IPS-20b (cell line): ENCODE results near the gene ZNF438.
"Not testable (repeated sequence)": the region's sequence is repeated elsewhere in the genome, so short reads cannot be mapped to it uniquely, and the experiment has no call there.

Experiments
- H3K27ac ChIP-seq: one replicate; pipeline ENCODE4 v1.5.1; 2013; ENCODE audit warnings: low read length
- H3K27me3 ChIP-seq: 2 replicates; pipeline ENCODE4 v1.6.1; 2013; ENCODE audit warnings: mild to moderate bottlenecking, low read length, inconsistent platforms; ENCODE audit not compliant: insufficient read depth
- H3K36me3 ChIP-seq: 2 replicates; pipeline ENCODE4 v1.6.1; 2013; ENCODE audit warnings: low read depth, mild to moderate bottlenecking, inconsistent platforms, low read length, moderate library complexity; ENCODE audit not compliant: insufficient read depth
- H3K4me1 ChIP-seq: 2 replicates; pipeline ENCODE4 v1.6.1; 2013; ENCODE audit warnings: mild to moderate bottlenecking, control low read depth, inconsistent platforms, low read length, moderate library complexity; ENCODE audit not compliant: insufficient read depth
- H3K4me3 ChIP-seq: 2 replicates; pipeline ENCODE4 v1.5.1; 2013; ENCODE audit warnings: mild to moderate bottlenecking, low read length, inconsistent platforms
- H3K9ac ChIP-seq: 2 replicates; pipeline ENCODE4 v1.6.1; 2013; ENCODE audit warnings: low read depth, mild to moderate bottlenecking, inconsistent platforms, low read length, moderate library complexity
- H3K9me3 ChIP-seq: 2 replicates; pipeline ENCODE4 v1.6.1; 2013; ENCODE audit warnings: mild to moderate bottlenecking, low read depth, low read length, inconsistent platforms; ENCODE audit not compliant: insufficient read depth

Gene ZNF438

DNA sequence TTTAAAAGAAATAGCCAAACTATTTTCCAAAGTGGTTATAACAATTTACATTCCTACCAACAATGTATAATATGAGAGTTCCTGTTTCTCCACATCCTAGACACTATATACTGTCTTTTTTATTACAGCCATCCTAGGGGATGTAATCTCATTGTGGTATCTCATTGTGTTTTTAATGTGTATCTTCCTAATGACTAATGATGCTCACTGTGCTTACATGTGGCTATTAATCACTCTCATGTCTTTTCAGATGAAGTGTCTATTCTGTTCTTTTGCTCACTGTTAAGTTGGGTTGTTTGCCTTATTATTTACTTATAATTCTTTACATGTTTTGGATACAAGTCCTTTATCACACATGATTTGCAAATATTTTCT is 71.8 kb downstream of the ZNF438 start:
- H3K27ac ChIP-seq = no peak overlapping the region
- no peaks in the 10 kb centered on the region for H3K4me1 ChIP-seq
- H3K9me3 ChIP-seq = no peaks in the 10 kb centered on the region
- no peak overlapping the region for H3K4me3 ChIP-seq
- H3K36me3 ChIP-seq = no peaks in the 10 kb centered on the region
- H3K27me3 ChIP-seq = no peaks in the 10 kb centered on the region
- no peak overlapping the region for H3K9ac ChIP-seq

DNA sequence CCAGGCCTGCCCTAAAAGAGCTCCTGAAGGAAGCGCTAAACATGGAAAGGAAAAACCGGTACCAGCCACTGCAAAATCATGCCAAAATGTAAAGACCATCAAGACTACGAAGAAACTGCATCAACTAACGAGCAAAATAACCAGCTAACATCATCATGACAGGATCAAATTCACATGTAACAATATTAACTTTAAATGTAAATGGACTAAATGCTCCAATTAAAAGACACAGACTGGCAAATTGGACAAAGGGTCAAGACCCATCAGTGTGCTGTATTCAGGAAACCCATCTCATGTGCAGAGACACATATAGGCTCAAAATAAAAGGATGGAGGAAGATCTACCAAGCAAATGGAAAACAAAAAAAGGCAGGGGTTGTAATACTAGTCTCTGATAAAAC is 82.4 kb downstream of the ZNF438 start:
- not testable (repeated sequence) for H3K4me3 ChIP-seq, H3K36me3 ChIP-seq, H3K9me3 ChIP-seq, H3K27ac ChIP-seq, H3K4me1 ChIP-seq, H3K27me3 ChIP-seq, H3K9ac ChIP-seq

GRCh38 chr10:30944005-30944404 is 87.7 kb downstream of the ZNF438 start:
- Histone ChIP-seq H3K36me3 (no peaks in the 10 kb centered on the region), H3K9ac (no peak overlapping the region), H3K27ac (no peak overlapping the region), H3K9me3 (no peaks in the 10 kb centered on the region), H3K4me1 (no peaks in the 10 kb centered on the region), H3K4me3 (no peak overlapping the region), H3K27me3 (no peaks in the 10 kb centered on the region)

GRCh38 chr10:30943451-30943850 is 88.2 kb downstream of the ZNF438 start:
- H3K4me1 ChIP-seq = no peaks in the 10 kb centered on the region
- H3K36me3 ChIP-seq = no peaks in the 10 kb centered on the region
- no peaks in the 10 kb centered on the region for H3K27me3 ChIP-seq
- no peak overlapping the region for H3K27ac ChIP-seq
- no peak overlapping the region for H3K9ac ChIP-seq
- no peaks in the 10 kb centered on the region for H3K9me3 ChIP-seq
- H3K4me3 ChIP-seq = no peak overlapping the region

DNA sequence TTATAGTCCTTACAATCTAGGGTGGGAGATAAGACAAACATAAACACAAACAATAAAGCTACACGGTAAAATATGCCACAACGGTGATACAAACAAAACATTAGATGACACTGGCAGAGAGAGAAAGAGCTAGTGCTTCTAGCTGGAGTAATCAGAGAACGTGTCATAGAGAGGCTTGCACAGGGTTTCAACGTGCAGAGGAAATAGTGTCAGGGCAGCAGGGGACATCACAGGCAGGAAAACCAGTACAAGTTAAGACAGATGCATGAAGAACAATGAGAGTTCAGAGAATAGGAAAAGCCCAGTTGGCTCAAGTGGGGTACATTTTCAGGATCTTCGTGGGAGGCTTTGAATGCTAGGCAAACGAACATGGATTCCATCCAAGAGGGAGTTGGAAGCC is 91.4 kb downstream of the ZNF438 start:
- H3K4me1 ChIP-seq = no peaks in the 10 kb centered on the region
- H3K27ac ChIP-seq = no peak overlapping the region
- H3K9ac ChIP-seq = no peak overlapping the region
- no peaks in the 10 kb centered on the region for H3K9me3 ChIP-seq
- no peaks in the 10 kb centered on the region for H3K36me3 ChIP-seq
- H3K4me3 ChIP-seq = no peak overlapping the region
- H3K27me3 ChIP-seq = no peaks in the 10 kb centered on the region

DNA sequence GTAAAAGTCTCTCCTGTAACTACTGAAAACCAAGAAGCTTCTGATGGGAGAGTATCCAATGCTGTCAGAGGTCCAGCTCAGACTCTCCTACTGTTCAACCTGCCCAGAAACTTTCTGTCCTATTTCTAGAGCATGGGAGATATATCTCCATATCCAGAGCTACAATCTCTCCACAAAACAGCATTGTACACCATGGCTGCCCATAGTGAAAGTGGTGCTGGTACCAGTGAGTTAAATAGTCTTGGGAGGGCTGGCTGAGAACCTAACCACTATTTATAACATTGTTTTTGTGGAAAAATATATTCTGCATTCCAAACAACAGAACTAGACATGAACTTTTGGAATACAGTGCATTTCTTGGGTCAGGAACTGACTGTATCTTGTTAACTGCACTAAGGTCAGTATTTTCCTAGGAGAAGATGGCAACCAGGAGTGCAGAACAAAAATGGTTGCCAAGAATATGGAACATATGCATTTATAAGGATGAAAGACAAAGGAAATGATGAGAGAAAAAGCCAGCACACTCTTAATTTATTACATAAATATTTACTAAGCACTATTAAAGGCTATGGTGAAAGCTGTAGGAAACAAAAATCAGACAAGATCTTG is 91.9 kb downstream of the ZNF438 start:
- Histone ChIP-seq H3K4me3 (no peak overlapping the region), H3K36me3 (no peaks in the 10 kb centered on the region), H3K4me1 (no peaks in the 10 kb centered on the region), H3K9ac (no peak overlapping the region), H3K9me3 (no peaks in the 10 kb centered on the region), H3K27ac (no peak overlapping the region), H3K27me3 (no peaks in the 10 kb centered on the region)

DNA sequence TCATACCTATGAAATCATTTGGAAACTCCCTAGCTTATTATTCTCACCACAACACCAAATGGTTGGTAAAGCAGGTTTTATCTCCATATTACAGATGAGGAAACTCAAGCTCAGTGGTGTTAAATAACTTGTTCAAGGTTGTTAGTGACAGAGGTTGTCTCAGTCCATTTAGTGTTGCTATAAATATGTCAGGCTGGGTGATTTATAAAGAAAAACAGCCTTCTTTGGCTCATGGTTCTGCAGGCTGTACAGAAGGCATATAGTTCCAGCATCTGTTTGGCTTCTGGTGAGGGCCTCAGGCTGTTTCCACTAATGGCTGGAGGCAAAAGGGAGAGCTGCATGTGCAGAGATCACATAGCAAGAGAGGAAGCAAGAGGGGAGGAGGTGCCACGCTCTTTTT is 96.6 kb downstream of the ZNF438 start:
- H3K9ac ChIP-seq = no peak overlapping the region
- H3K36me3 ChIP-seq = no peaks in the 10 kb centered on the region
- H3K27ac ChIP-seq = no peak overlapping the region
- H3K4me1 ChIP-seq = no peaks in the 10 kb centered on the region
- H3K27me3 ChIP-seq = no peaks in the 10 kb centered on the region
- peaks cover 9% of the 10 kb centered on the region; the same call in 1 of the 2 replicates for H3K9me3 ChIP-seq
- H3K4me3 ChIP-seq = no peak overlapping the region

DNA sequence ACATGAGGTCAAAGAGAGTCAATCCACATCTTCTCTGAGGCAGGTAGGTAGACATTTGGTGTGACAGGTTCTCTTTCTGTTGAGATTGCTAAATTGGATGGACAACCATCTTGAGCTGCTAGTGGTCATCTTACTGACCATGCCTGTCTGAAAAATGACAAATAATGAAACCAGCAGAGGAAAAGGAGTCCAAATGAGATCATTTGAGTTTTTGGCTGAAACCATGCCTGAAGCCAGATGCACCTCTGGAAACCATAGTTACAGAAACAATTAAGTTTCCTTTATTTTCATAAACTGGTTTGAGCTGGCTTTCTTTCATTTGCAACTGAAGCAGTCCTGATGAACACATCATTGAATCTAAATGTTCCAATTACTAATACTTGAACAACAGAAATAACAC is 100.6 kb downstream of the ZNF438 start:
- Histone ChIP-seq H3K36me3 (no peaks in the 10 kb centered on the region), H3K4me1 (no peaks in the 10 kb centered on the region), H3K9me3 (peaks cover 9% of the 10 kb centered on the region; the same call in 1 of the 2 replicates), H3K4me3 (no peak overlapping the region), H3K27me3 (no peaks in the 10 kb centered on the region), H3K27ac (no peak overlapping the region), H3K9ac (no peak overlapping the region)

DNA sequence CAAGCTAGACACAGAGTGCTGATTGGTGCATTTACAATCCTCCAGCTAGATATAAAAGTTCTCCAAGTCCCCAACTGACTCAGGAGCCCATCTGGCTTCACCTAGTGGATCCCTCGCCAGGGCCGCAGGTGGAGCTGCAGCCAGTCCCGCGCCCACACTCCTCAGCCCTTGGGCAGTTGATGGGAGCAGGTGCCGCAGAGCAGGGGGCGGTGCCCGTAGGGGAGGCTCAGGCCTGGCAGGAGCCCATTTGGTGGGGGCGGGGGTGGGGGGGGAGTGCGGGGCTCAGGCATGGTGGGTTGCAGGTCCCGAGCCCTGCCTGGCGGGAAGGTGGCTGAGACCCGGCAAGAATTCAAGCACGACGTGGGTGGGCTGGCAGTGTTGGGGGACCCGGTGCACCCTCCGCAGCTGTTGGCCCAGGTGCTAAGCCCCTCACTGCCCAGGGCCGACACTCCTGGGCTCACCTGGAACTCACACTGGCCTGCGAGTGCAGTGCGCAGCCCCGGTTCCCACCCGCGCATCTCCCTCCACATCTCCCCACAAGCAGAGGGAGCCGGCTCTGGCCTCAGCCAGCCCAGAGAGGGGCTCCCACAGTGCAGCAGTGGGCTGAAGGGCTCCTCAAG is 101.7 kb downstream of the ZNF438 start:
- no peaks in the 10 kb centered on the region for H3K36me3 ChIP-seq
- no peaks in the 10 kb centered on the region for H3K27me3 ChIP-seq
- H3K4me1 ChIP-seq = no peaks in the 10 kb centered on the region
- peaks cover 9% of the 10 kb centered on the region for H3K9me3 ChIP-seq
- no peak overlapping the region for H3K9ac ChIP-seq
- H3K27ac ChIP-seq = no peak overlapping the region
- no peak overlapping the region for H3K4me3 ChIP-seq

- H3K4me3 ChIP-seq, H3K27me3 ChIP-seq, H3K27ac ChIP-seq, H3K36me3 ChIP-seq, H3K4me1 ChIP-seq, H3K9ac ChIP-seq: not testable (repeated sequence)
- peaks cover 10% of the 10 kb centered on the region for H3K9me3 ChIP-seq
These were observed 102.3 kb downstream of the ZNF438 start for GRCh38 chr10:30929311-30929729.

DNA sequence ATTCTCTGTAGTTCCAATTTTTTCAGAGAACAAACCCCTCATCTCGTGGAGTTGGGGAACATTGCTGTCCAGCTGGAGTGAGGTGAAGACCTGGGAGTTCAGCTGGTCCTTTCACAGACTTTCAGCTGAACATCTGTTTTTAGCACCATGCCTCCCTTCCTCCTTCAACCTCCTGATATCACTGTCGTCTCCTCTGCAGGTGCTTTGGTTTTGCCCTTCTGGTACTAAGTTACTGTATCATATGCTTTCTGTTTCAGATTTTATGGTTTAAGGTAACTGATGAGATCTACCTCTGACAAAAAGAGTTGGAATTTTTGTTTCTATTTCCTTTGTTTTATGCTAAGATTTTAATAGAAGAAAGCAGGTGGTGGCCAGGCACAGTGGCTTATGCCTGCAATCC is 102.9 kb downstream of the ZNF438 start:
- Histone ChIP-seq H3K27ac (no peak overlapping the region), H3K4me3 (no peak overlapping the region), H3K27me3 (no peaks in the 10 kb centered on the region), H3K9ac (no peak overlapping the region), H3K9me3 (peaks cover 15% of the 10 kb centered on the region), H3K36me3 (no peaks in the 10 kb centered on the region), H3K4me1 (no peaks in the 10 kb centered on the region)

DNA sequence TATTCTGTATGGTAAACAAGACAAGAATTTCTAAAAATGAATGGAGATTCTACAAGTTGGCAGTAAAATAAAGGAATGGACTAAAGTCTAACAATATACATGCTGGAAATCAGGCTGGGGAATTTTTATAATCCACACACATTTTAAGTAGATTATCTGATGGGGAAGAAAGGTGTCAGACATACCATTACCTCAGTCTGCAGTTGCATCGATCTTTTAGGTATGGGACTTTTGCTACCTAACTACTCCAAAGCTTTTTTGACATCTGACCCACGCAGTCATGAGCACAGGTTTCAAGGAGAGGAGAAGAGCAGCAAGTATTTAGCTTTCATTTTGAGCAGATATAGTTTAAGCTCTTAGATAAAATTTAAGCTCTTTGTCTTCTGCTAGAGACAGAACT is 113.0 kb downstream of the ZNF438 start:
- Histone ChIP-seq H3K36me3 (no peaks in the 10 kb centered on the region), H3K4me3 (no peak overlapping the region), H3K27ac (no peak overlapping the region), H3K9ac (no peak overlapping the region), H3K4me1 (0 out of 2 replicates have a peak, but pooled peaks cover 5% of the 10 kb centered on the region), H3K27me3 (no peaks in the 10 kb centered on the region), H3K9me3 (no peaks in the 10 kb centered on the region)
